ENCODE measurements around the gene PLXNC1.

The PLXNC1 gene

DNA sequence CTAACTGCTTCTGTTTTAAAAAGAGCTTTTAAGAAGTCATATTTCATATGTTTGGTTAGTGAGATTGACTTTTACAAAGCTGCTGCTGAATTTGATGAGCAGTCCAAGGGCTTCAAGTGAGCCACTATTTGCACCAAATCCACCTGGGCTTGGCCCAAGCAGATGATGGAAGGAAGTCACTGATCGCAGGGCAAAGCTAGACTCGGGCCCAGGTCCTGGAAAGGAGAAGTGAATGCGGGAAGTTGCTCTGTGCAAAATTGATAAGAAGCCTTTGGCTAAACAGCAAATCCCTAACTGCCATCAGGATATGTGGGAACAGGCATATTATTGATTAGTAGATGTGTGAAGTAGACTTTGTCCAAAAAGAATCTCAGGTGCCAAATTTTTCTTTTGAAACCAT, 30.5 kb downstream of the PLXNC1 start:
- DNase-seq (ENCODE audit: low read depth in 2 of 3, low spot score in 2 of 3), result no peak

DNA sequence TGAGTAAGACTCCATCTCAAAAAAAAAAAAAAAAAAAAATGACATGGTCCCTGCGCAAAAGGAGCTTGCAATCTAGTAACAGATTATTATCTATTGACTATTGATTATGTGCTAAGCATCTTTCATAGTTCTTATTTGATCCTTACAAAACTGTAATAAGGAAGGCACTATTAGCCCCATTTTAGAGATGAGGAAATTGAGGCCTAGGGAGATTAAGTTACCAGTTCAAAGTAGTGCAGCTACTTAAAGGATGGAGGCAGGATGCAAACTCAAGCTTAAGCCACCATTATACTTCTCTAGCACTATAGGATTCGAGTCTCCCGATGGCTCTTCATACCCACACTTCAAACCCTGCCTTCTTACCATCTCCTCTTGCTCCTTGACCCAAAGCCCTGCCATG, 31.3 kb downstream of the PLXNC1 start:
- no peak for DNase-seq (ENCODE audit: low read depth in 2 of 3, low spot score in 2 of 3)

DNA sequence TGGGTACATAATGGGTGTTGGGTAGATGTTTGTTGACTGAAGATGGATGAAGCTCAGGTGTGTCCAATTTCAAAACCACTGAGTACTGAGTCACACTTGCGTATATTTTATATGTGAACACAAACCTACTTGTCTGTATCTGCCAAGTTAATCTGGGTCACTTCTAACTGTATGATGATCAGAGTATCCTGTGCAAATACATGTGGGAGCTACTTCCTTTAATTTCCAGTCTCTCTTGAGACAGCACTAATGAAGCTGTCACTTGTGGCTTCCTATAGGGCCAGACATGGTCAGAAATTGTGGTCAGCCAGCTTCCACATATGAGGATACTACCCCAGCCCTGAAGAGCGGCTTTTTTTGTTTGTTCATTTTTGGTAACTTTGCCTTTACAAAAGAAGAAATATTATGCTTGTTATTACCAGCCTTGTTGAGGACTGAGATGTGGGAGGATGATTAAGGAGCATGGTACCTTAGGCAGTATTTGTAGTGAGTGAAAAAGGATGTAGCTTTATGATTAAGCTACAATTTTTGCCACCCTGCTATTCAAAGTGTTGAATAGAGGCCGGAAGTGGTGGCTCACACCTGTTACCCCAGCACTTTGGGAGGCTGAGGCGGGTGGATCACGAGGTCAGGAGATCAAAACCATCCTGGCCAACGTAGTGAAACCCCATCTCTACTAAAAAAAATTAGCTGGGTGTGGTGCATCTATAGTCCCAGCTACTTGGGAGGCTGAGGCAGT, 32.4 kb downstream of the PLXNC1 start:
- no peak for DNase-seq (ENCODE audit: low read depth in 2 of 3, low spot score in 2 of 3)

DNA sequence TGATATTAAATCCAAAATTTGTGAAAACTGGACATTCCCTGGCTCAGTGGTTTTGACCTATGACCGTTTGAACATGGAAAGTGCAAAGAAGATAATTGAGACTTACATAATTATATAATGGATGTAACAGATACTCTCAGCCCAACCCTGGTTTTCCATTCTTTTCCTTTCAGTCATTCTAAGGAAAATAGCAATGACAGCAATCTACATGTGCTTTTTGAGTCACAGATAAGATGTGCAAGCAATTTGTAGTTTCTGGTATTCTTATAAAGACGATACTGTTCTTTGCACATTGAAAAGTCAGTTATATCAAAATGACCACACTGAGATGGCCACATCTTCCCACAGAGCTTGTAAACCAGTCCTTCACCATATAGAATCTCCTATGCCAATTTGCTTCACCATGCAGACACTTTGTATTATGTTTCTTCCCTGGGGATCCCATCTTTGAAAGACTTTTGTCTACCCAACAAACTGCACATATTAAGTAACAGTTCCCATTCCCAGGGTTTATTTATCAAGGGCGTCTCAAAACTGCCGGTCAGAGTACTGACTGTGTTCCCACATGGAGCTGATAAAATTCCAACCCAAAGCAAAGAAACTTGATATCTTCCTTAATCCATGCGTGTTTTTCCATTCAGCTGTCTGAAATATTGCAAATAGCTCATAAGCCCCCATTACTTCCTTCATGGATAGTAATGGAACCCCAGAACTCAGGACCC, 34.8 kb downstream of the PLXNC1 start:
- DNase-seq (ENCODE audit: low read depth in 2 of 3, low spot score in 2 of 3), result no peak

DNA sequence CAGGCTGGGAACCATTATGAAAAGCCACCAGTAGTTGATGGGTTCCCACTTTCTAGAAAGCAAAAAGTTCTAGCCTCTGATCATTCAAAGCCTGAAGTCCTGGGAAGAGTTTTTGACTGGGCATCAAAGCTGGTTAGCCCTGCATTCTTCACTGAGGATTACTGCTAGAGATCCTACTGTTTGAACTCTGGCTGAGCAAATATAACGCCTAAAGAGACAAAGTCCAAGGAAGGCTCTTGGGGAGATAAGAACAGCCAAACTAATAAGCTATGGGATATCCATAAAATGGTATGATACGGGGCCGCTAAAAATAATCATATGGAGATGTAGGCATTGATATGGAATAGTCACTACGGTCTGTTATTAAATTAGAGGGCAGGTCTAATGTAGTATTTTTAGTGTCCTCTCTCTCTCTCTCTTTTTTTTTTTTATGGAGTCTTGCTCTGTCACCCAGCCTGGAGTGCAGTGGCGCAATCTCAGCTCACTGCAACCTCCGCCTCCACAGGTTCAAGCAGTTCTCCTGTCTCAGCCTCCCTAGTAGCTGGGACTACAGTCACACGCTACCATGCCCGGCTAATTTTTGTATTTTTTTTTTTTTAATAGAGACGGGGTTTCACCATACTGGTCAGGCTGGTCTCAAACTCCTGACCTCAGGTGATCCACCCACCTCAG, 35.5 kb downstream of the PLXNC1 start:
- no peak for DNase-seq (ENCODE audit: low read depth in 2 of 3, low spot score in 2 of 3)

DNA sequence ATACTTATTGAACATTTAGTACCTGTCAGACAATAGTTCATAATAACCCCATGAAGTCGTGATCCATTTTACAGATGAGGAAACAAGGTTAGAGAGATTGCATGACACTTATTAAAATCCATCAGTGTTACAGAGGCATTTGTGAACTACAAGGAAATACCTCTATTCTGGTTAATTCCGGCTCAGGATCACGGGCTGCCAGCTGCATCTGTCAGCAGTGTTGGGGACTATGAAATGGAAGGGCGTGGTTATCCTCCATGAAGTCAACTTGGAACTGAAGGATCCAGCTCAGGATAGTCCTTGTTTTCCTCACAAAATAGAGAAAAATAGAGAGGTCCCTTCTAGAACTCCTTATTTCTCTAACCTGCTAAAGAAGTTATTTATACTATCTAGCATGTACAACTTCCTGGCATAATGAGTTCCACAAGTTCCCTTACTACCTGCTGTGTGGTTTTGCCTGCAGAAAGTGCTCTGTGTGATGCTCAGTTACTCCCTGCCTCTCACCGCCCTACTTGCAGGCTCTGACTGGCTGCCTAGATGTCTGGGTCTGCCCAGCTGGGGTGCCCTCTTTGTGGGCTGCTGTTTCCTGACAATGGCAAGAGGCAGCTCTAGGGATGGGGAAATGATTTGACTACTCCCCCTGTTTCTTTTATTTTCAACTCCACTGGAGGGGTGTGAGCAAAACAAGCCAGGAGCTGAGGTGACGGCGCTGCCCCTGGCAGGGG, 36.8 kb downstream of the PLXNC1 start:
- DNase-seq (ENCODE audit: low read depth in 2 of 3, low spot score in 2 of 3), result no peak

DNA sequence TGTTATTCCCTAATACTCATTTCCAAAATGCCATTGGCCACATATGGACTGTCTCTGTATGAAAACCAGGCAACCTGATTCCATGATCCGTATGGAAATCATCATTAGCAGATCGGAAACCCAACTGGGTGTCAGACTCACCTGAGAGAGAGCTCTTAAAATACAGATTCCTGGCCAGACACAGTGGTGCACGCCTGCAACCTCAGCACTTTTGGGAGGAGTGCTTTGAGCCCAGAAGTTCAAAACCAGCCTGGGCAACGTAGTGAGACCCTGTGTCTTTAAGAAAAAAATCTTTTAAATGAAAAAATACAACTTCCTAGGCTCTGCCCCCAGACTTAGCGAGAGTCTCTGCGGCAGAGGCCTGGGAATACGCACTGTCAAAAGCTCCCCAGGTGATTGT, 37.4 kb downstream of the PLXNC1 start:
- no peak for DNase-seq (ENCODE audit: low read depth in 2 of 3, low spot score in 2 of 3)

DNA sequence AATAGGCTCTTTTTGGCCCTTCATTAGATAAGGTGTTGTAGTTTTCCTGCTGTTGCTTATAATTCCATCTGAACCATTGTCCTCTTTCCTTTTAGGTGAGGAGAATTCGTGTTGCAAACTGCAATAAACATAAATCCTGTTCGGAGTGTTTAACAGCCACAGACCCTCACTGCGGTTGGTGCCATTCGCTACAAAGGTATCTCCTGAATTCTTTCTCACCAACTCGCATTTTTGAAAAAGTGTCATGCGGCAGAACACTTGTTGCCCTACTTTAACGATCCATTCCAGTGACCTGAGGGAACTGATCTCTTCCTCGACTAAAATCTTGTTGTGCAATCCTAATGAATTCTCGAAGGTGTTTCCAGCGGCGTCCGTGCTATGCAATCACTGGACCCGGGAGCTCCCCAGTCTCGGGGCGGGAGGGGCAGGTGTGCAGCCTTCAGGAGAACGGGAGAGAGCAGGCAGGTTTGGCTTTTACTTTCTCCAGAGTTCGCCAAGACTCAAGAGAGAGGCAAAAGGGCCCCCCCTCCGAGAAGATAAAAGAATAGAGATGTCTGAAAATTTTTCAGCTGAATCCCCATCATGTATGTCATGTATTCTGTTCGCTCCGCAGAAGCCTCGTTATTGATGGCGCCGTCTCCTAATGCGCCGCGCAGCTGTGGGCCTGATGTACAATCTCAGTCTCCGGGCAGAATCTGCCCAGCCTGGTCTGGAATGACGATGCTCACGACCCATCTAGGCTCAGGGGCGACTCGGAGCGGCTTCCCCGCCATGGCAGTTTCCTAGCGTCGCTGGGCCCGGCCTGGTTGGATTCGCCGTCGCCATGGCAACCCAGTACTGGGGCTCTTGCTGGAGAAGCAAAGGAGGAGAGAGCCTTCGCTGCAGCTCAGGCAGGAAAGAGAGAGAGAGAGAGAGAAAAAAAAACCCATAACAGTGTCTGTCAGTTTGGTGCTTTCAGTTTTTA, 38.2 kb downstream of the PLXNC1 start:
- DNase-seq (ENCODE audit: low read depth in 2 of 3, low spot score in 2 of 3), result no peak

DNA sequence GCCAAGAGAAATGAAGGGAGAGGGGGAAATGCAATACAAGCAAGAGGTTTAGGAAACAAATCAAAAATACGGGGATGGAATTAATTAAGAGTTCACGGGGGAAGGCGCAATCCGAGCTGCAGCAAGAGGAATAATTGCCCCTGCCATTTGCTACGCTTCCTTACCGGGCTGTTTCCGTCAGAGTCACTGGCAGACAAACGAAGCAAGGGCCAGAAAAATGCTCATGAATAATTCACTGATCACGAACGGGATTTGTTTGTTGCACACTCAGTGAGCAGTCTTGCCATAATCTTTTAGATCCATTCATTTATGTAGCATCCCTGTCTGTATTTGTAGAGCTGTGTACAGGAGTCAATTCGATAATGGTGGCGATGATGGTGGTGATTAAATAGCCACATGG, 39.0 kb downstream of the PLXNC1 start:
- no peak for DNase-seq (ENCODE audit: low read depth in 2 of 3, low spot score in 2 of 3)

DNA sequence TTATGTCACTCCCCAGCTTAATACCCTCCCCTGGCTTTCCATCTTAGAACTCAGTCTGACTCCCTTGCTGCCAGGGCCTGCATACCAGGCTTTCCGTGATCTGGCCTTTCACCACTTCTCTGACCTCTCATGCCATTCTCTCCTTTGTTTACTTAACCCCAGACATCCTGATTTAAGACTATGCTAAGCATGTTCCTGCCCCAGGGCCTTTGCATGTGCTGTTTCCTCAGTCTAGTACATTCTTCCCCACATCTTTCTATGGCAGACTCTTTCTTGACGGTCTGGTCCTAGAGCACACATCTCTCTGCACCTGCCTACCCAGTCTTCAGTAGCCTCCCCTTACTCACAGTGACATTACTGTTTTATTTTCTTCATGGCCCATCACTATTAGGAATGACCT, 42.2 kb downstream of the PLXNC1 start:
- no peak for DNase-seq (ENCODE audit: low read depth in 2 of 3, low spot score in 2 of 3)

DNA sequence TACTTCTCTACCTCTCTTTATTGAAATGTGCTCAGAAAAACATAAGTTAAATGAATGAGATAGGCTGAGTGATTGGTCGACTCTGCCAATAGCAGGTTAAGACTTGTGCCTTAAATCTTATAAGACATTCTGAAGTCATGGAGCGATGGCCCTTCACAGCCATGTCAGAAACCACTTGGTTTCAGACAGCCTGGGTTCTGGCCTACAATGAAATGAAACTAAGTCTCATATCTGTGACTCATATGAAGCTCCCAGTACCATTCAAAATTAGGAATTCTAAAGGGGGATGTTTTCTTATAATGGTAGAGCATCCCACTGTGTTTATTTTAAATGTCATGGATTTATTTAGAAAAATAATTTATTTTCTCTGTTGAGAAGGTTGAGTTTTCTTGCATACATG, 42.6 kb downstream of the PLXNC1 start:
- DNase-seq (ENCODE audit: low read depth in 2 of 3, low spot score in 2 of 3), result no peak

DNA sequence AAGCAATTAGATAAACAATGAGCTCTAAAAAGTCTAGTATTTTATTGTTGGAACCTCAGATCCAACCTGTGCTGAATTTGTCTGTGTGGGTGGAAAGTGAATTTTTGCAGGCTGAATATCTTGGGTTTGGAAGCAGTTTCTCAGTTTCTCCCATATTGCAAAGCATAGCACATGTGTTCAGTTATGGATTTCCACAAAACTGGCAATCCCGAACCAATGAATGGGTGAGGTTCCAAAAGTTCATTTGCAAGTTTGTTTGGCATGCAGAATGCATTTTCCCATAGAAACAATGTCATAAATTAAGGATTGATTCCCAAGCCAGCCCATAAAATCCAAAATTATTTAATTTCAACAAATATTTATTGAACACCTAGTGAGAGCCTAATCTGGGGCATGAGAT, 43.4 kb downstream of the PLXNC1 start:
- DNase-seq (ENCODE audit: low read depth in 2 of 3, low spot score in 2 of 3), result no peak

DNA sequence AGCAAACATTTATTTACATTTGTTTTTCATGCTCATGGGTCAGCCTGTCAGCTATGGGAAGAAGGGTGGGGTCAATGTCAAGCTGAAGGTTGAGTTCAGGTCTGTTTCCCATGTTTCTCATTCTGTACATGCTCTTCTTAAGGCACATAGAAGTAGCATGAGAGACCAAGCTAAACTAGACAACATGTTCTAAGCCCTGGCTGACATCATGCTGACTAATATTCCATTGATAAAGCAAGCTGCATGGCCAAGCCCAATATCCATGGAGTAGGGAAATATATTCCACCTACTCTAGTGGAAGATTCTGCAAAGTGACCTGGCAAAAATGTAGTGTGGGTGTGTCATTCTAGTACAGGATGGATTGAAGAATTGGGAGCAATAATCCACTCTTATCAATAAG, 44.1 kb downstream of the PLXNC1 start:
- no peak for DNase-seq (ENCODE audit: low read depth in 2 of 3, low spot score in 2 of 3)

DNA sequence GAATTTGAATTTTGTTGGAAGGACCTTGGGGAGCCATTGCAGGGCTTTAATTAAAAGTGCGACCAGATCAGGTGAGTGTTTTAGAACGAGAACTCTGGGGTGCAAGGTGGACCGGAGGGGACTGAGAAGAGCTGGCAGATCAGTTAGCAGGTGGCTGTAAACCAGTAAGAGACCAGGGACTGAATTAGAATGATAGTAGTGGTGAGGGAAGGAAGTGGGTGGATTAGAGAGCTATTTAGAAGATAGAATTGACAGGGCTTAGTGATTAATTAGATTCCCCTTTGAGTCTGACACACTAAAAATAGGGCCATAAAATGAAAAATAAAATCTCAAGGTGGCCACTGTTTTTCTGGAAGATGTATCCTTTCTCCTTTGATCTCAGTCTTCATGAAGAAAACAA, 44.8 kb downstream of the PLXNC1 start:
- DNase-seq (ENCODE audit: low read depth in 2 of 3, low spot score in 2 of 3), result no peak

DNA sequence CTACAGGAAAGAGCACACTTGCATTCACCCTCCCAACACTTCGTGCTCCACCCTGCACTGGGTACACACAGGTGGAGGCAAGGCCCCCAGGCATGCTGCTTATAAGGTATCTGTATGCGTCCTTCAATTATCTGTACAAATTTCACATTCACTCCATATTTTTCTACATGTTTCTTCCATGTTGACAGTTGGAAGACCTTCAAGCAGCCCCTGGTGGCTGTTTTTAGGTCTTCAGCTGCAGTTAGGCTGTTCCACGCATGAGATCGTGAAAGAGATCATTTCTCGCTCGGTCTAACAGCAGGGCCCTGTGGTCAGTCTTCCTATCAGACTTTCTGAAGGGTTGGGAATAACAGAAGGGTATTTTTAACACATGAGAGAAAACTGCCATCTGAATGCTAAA, 47.1 kb downstream of the PLXNC1 start:
- DNase-seq (ENCODE audit: low read depth in 2 of 3, low spot score in 2 of 3), result no peak

DNA sequence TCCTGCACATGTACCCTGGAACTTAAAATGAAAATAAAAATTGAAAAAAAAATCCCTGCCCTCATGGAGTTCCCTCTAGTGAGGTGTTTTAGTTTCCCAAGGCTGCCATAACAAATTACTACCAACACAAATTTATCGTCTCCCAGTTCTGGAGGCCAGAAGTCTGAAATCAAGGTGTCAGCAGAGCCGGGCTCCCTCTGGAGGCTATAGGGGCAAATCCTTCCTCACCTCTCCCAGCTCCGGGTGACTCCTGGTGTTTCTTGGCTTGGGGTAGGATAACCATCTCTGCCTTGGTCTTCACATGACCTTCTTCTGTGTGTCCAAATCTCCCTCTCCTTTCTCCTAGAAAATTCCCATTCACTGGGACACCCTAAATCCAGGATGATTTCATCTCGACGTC, 50.1 kb downstream of the PLXNC1 start:
- DNase-seq (ENCODE audit: low read depth in 2 of 3, low spot score in 2 of 3), result no peak

DNA sequence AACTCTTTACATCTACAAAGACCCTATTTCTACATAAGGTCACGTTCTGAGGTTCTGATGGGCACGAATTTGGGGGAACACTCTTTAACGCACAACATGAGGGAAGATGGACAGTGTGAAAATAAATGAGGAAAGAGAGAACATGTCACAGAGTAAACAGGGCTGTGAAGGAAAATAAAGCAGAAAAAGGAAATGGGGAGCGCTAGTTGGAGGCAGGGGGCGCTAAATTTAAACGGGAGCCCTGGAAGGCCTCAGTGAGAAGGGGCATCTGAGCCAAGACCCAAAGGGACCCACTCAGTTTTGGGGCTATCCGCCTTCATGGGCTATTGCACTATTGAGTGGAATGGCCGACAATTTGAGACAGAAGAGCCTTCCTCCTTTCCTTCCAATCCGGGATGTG, 50.5 kb downstream of the PLXNC1 start:
- DNase-seq (ENCODE audit: low read depth in 2 of 3, low spot score in 2 of 3), result no peak

DNA sequence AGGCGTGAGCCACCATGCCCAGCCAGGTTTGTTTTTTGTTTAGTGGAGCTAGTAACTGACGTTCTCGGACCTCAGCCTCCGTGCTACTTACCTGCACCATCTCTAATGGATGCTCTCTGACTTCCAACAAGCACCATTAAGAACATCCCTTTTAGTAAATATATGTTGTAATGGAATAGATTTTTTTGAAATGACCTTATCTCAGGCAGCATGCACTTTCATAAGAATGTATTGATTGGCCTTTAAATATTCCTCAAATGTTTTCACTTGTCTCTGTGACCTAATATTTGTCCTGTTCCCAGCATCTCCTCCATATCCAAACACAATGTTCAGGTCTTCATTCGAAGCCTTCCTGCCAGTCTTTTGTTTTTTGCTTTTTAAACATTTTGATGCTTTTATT, 51.7 kb downstream of the PLXNC1 start:
- DNase-seq (ENCODE audit: low read depth in 2 of 3, low spot score in 2 of 3), result no peak

DNA sequence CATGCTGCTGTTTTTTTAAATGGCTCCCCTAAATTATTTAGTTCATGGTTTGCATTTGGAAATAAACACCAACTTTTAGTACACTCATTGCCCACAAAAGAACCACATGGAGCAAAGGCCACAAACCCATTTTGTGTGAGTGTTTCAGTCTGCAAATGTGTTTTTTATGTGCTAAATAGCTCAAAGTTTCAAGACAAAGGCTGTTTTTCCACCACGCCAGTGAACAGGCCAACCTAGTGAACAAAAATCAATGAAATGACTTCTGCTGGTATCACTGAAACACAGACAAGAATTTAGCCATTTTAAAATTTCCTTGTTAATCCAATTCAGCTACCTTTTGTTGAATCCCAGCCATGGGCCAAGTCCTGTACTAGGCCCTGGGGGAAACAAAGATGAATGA, 52.3 kb downstream of the PLXNC1 start:
- no peak for DNase-seq (ENCODE audit: low read depth in 2 of 3, low spot score in 2 of 3)
